ENCODE results near the gene NUDT22. TPM values are rescaled to one million over a fixed set of nuclear protein-coding genes. Genes with fewer than 3 reads are reported as not detected.

Gene NUDT22
- total RNA-seq, 2 experiments from 2014 or later: 74.5 to 79.5 TPM

DNA sequence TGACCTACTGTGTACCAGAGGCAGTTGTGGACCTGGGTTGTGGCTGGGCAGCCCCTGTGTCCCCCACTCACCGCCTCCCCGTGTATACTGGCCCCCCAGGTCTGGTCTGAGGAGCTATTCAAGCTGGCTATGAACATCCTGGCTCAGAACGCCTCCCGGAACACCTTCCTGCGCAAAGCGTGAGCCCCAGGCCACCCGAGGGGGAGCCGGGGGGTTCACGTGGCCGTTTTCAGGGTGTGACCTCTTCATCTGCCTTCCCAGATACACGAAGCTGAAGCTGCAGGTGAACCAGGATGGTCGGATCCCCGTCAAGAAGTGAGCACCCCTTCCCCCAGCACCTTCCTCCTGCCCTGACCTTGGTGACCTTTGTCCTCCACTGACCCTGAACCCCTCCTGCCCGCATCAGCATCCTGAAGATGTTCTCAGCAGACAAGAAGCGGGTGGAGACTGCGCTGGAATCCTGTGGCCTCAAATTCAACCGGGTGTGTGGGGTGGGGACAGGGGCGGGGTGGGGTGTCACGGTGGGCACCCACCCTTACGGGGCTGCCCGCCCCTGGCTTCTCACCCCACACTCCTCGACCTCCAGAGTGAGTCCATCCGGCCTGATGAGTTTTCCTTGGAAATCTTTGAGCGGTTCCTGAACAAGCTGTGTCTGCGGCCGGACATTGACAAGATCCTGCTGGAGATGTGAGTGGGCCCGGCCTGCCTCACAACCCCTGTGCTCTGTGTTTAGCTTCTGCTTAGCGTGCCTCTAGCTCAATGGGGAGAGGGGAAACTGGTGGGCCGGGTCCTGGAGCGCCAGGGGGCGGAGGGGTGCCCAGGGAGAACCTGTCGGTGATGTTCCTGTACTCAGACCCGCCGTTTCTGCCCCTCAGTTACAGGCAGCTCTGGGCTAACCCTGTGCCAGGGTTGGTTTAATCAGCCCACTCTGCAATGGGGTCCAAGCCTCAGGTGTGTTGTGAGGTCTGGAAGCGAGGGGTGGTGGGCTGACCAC, 29.4 kb downstream of the NUDT22 start:
- POLR2A ChIA-PET: interaction anchor here (1.1 to 1.4 kb wide), 2 partner anchors 12 to 14 kb away, joined by 3 to 4 read pairs; partner anchors contain the start of gene FKBP2
- CTCF ChIA-PET: interaction anchor here (1.0 to 2.4 kb wide), 2 partner anchors 9 to 46 kb away, joined by 4 to 7 read pairs; partner anchors contain the start of gene PPP1R14B

DNA sequence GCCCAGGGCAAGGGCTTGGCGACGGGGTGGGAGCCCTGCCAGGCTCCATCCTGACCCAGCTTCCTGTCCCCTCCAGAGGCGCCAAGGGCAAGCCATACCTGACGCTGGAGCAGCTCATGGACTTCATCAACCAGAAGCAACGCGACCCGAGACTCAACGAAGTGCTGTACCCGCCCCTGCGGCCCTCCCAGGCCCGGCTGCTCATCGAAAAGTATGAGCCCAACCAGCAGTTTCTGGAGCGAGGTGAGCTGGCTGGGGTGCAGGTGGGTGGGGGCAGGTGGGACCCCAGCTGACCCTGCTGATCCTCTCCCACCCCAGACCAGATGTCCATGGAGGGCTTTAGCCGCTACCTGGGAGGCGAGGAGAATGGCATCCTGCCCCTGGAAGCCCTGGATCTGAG, 30.2 kb downstream of the NUDT22 start:
- ChIA-PET CTCF (interaction anchor here (1.0 to 2.4 kb wide), 2 partner anchors 10 to 45 kb away, joined by 4 to 7 read pairs; partner anchors contain the start of gene PPP1R14B), POLR2A (interaction anchor here (1.1 to 1.4 kb wide), 2 partner anchors 12 to 15 kb away, joined by 3 to 4 read pairs; partner anchors contain the start of gene FKBP2)

DNA sequence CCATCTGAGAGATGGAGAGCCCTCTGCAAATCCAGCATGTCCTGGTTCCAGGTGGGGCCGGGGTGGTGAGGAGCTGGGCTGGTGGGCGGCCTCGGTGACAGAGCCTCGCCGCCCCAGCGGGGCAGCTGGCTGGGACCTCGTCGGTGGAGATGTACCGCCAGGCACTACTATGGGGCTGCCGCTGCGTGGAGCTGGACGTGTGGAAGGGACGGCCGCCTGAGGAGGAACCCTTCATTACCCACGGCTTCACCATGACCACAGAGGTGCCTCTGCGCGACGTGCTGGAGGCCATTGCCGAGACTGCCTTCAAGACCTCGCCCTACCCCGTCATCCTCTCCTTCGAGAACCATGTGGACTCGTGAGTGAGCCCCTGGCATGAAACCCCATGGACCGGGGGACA, 32.3 kb downstream of the NUDT22 start:
- ChIA-PET CTCF (interaction anchor here (1.3 to 2.0 kb wide), 3 partner anchors 9 to 13 kb away, joined by 4 to 7 read pairs (median 5); partner anchors contain the start of gene PPP1R14B), POLR2A (interaction anchor here (1.3 kb wide), 1 partner anchor 11 kb away, joined by 4 read pairs; no protein-coding TSS in a partner anchor)

GRCh38 chr11:64258946-64259532, 33.0 kb downstream of the NUDT22 start:
- CTCF ChIA-PET: interaction anchor here (1.3 to 2.0 kb wide), 2 partner anchors 10 to 12 kb away, joined by 4 to 7 read pairs; no protein-coding TSS in a partner anchor
- POLR2A ChIA-PET: no interaction called here

DNA sequence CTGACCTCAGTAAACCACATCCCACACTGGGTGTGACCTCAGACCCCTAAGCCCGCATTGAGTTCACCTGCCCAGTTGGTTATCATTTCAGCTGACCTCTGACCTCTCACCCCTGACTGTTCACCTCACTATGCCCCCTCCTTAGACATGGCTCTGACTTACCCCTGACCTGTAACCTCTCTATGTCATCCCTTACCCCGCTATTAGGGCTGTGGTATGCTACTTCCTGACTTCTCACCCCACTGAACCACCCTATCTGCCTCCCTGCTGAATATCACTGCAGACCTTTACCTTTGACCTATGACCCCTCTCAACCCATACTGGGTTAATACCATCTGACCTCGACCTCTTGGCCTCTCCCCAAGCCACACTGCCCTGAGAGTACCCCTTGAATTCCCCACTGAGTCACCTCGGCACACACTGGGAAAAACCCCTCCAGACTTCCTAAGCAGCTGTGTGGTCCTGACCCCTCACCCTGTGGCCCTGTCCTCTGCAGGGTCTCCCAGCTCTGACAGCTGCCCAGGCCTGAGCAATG, 33.5 kb downstream of the NUDT22 start:
- POLR2A ChIA-PET: no interaction called here
- CTCF ChIA-PET: interaction anchor here (1.3 kb wide), 1 partner anchor 12 kb away, joined by 4 read pairs; no protein-coding TSS in a partner anchor

- ChIA-PET POLR2A (no interaction called here), CTCF (interaction anchor here (0.8 kb wide), 1 partner anchor 10 kb away, joined by 3 read pairs; no protein-coding TSS in a partner anchor)
Measured at GRCh38 chr11:64260147-64260708, 34.2 kb downstream of the NUDT22 start.

DNA sequence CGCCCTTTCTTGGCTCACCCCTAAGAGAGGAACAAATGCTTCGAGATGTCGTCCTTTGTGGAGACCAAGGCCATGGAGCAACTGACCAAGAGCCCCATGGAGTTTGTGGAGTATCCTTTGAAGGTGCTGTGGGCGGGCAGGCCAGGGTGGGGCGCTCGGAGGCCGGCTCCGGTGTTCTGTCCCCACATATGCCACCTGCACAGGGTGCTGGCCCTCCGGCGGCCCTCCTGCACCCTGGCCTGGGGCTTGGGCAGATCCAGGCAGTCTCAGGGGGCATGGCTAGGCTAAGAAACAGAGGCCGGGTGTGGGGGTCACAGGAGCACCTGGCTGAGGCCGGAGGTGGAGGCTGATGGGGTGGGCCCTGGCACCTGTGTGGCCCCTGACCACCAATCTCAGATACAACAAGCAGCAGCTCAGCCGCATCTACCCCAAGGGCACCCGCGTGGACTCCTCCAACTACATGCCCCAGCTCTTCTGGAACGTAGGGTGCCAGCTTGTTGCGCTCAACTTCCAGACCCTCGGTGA, 35.5 kb downstream of the NUDT22 start:
- POLR2A ChIA-PET: interaction anchor here (1.0 kb wide), 1 partner anchor 43 kb away, joined by 4 read pairs; no protein-coding TSS in a partner anchor
- CTCF ChIA-PET: interaction anchor here (1.0 to 1.2 kb wide), 2 partner anchors 10 to 15 kb away, joined by 4 read pairs; partner anchors contain the start of gene PPP1R14B

GRCh38 chr11:64262271-64263002, 36.4 kb downstream of the NUDT22 start:
- CTCF ChIA-PET: interaction anchor here (1.2 to 3.4 kb wide), 2 partner anchors 12 to 16 kb away, joined by 4 to 16 read pairs; partner anchors contain the start of genes PLCB3 and PPP1R14B
- POLR2A ChIA-PET: interaction anchor here (0.5 kb wide), 1 partner anchor 17 kb away, joined by 5 read pairs; no protein-coding TSS in a partner anchor

- POLR2A ChIA-PET: interaction anchor here (0.5 kb wide), 1 partner anchor 18 kb away, joined by 5 read pairs; no protein-coding TSS in a partner anchor
- CTCF ChIA-PET: interaction anchor here (1.1 to 3.4 kb wide), 2 partner anchors 13 to 30 kb away, joined by 3 to 16 read pairs; partner anchors contain the start of gene PLCB3
Measured at GRCh38 chr11:64263021-64263946, 37.2 kb downstream of the NUDT22 start.

DNA sequence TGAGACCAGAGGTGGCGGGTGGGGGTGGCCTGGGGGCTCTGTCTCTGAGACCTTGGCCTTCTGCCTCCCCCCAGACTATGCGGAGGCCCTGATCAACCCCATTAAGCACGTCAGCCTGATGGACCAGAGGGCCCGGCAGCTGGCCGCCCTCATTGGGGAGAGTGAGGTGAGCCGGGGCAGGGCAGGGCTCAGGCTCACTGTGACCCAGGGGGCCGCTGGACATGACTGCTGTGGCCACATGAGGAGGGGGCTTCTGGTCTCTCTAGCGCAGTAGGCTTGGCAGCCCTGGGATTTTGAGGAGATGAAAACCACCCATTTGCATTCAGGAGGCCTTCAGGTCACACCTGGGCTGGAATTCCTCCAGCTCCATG, 37.9 kb downstream of the NUDT22 start:
- POLR2A ChIA-PET: no interaction called here

GRCh38 chr11:64264371-64264852, 38.3 kb downstream of the NUDT22 start:
- ChIA-PET CTCF (interaction anchor here (1.0 to 3.4 kb wide), 4 partner anchors 14 to 40 kb away, joined by 3 to 16 read pairs (median 4); partner anchors contain the start of gene PLCB3), POLR2A (interaction anchor here (0.5 kb wide), 1 partner anchor 11 kb away, joined by 7 read pairs; no protein-coding TSS in a partner anchor)

More for the DNA sequence above, 37.9 kb downstream of the NUDT22 start:
- CTCF ChIA-PET: interaction anchor here (1.0 to 3.4 kb wide), 4 partner anchors 13 to 40 kb away, joined by 3 to 16 read pairs (median 4); partner anchors contain the start of gene PLCB3

DNA sequence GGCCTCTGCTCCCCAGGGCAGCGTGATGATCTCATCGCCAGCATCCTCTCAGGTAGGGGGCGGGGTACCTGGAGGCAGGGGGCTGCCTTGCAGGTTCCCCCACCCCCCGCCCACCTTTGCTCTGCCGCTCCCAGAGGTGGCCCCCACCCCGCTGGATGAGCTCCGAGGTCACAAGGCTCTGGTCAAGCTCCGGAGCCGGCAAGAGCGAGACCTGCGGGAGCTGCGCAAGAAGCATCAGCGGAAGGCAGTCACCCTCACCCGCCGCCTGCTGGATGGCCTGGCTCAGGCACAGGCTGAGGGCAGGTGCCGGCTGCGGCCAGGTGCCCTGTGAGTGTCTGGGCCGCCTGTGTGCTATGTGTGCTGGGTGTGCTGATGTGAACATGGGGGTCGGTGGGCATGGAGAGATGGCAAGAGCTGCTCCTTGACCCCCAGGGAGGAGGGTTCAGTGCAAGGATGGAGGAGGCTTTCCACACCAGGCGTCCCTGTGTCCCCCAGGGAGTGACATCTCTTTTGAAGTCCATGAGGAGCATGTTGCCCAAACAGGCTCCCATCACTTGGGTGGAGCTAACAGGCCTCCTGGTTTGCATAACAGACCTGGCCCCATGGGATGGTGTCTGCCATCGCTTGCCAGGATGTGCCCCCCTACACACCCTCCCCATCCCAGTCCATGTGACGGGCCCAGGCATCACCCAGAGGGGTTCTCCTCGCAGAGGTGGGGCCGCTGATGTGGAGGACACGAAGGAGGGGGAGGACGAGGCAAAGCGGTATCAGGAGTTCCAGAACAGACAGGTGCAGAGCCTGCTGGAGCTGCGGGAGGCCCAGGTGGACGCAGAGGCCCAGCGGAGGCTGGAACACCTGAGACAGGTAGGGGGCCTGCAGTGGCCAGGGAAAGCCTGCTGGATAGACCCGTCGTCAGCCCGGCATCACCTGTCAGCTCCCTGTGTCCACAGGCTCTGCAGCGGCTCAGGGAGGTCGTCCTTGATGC, 39.4 kb downstream of the NUDT22 start:
- CTCF ChIA-PET: interaction anchor here (1.0 to 3.4 kb wide), 3 partner anchors 15 to 39 kb away, joined by 3 to 16 read pairs (median 4); partner anchors contain the start of gene PLCB3
- POLR2A ChIA-PET: interaction anchor here (0.5 to 0.6 kb wide), 2 partner anchors 10 to 1349 kb away, joined by 3 to 7 read pairs; no protein-coding TSS in a partner anchor

GRCh38 chr11:64266339-64266738, 40.3 kb downstream of the NUDT22 start:
- ChIA-PET CTCF (interaction anchor here (1.1 to 4.1 kb wide), 2 partner anchors 11 to 16 kb away, joined by 3 to 39 read pairs; partner anchors contain the start of gene PLCB3), POLR2A (no interaction called here)

DNA sequence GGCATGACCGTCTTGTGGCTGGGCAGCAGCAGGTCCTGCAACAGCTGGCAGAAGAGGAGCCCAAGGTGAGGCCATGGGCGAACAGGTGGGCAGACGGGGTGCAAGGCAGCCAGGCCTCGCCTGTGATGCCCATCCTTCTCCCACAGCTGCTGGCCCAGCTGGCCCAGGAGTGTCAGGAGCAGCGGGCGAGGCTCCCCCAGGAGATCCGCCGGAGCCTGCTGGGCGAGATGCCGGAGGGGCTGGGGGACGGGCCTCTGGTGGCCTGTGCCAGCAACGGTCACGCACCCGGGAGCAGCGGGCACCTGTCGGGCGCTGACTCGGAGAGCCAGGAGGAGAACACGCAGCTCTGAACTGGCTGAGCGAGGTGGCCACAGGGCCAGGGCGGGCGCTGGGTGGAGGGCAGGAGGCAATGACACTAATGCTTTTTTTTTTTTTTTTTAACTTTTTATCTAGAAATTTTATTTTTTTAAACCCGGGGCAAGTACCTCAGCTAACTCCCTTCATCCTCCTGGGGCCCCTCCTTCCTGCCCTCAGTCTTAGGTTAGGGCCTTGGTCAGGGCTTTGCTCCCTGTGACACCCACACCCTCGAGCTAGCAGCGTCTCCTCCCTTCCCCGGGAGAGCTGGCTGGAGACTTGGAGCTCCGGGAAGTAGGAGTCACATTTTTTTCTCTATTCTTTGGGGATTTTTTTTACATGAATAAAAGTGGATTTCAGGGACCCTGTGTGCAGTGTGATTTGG, 41.3 kb downstream of the NUDT22 start:
- CTCF ChIA-PET: interaction anchor here (0.7 to 4.1 kb wide), 8 partner anchors 10 to 63 kb away, joined by 3 to 39 read pairs (median 4); partner anchors contain the start of genes CATSPERZ, PLCB3, PRDX5 and TRMT112
- POLR2A ChIA-PET: interaction anchor here (0.7 to 4.3 kb wide), 5 partner anchors 15 to 61 kb away, joined by 3 to 20 read pairs (median 4); partner anchors contain the start of genes FKBP2, NUDT22, PLCB3 and TRPT1
